ENCODE measurements around the gene CDC45.

CDC45 gene

DNA sequence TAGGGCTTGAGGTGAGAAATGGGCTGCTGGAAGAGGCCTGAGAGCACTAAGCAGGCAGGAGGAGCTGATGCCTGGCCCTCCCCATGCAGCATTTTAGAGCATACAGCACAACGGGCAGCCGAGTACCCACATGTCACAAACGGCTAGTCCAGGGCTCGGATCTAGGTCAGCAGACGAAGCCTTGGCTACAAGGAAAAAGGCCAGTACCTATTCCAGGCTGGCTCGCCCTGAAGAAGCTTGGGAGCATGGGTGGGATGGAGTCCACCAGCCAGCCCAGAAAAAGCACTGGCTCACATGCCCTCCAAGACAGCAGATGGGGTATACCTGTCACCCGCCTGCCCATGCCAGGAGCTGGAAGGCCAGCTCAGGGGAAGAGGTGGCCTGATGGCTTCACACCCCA, 10.3 kb upstream of the CDC45 start:
- Mint-ChIP-seq H3K36me3 (ENCODE audit: low read depth) (peaks cover 65% of the 10 kb centered on the region), H3K27ac (no peak overlapping the region), H3K27me3 (ENCODE audit: low read depth) (no peaks in the 10 kb centered on the region), H3K9me3 (no peaks in the 10 kb centered on the region), H3K4me3 (no peak overlapping the region), H3K4me1 (no peaks in the 10 kb centered on the region)
- TF ChIP-seq CTCF (IDR thresholded peaks at IDR 0.05; ENCODE audit: unreplicated experiment in 3 of 3) = no peak

DNA sequence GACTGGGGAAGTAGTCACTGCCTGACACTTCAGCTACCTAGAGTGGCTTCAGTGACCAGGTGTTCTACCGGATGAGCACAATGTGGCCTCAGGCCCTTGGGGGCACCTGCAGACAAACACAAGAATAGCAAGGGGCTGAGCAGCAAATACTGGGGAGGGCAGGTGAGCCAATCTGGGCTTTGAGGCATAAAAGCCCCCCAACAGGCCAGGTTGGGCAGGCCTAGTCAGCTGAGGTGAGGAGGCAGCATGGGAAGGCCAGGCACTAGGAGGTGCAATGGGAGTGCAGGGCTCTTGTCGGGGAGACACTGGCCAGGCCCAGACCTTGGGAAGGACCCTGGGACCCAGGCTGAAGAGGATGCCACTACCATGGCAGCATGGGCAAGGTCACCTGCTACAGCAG, 9.7 kb upstream of the CDC45 start:
- Mint-ChIP-seq H3K36me3 (ENCODE audit: low read depth) (peaks cover 61% of the 10 kb centered on the region), H3K4me1 (no peaks in the 10 kb centered on the region), H3K27me3 (ENCODE audit: low read depth) (no peaks in the 10 kb centered on the region), H3K27ac (no peak overlapping the region), H3K9me3 (no peaks in the 10 kb centered on the region), H3K4me3 (no peak overlapping the region)
- no peak for TF ChIP-seq CTCF (IDR thresholded peaks at IDR 0.05; ENCODE audit: unreplicated experiment in 3 of 3)

DNA sequence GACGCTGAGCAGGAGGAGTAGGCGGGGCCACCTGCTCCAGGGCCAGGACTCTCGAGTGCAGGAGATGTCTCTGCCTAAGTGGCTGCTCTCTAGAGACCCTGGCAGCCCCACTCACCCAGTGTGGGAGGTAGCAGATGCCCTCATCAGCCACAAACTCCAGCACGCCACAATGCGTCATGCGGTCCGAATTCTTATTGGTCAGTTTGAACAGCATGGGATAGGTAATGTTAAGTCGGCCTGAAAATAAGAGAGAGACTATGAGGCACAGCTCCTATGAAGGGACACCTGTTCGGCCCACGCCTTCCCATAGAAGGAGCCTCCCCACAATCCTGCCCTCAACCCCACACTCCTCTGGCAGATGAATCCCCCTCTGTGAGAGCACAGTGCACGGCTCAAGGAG, 8.1 kb upstream of the CDC45 start:
- no peaks in the 10 kb centered on the region for H3K27me3 Mint-ChIP-seq (ENCODE audit: low read depth)
- peaks cover 52% of the 10 kb centered on the region for H3K36me3 Mint-ChIP-seq (ENCODE audit: low read depth)
- H3K4me1 Mint-ChIP-seq = peaks cover 5% of the 10 kb centered on the region
- no peak overlapping the region for H3K4me3 Mint-ChIP-seq
- no peak overlapping the region for H3K27ac Mint-ChIP-seq
- no peak for TF ChIP-seq CTCF (IDR thresholded peaks at IDR 0.05; ENCODE audit: unreplicated experiment in 3 of 3)
- H3K9me3 Mint-ChIP-seq = no peaks in the 10 kb centered on the region

GRCh38 chr22:19472233-19472632, 7.5 kb upstream of the CDC45 start:
- no peak overlapping the region for H3K4me3 Mint-ChIP-seq

GRCh38 chr22:19473578-19473977, 6.1 kb upstream of the CDC45 start:
- no peak for TF ChIP-seq CTCF (IDR thresholded peaks at IDR 0.05; ENCODE audit: unreplicated experiment in 3 of 3)
- H3K9me3 Mint-ChIP-seq = no peaks in the 10 kb centered on the region
- H3K4me3 Mint-ChIP-seq = no peak overlapping the region
- H3K4me1 Mint-ChIP-seq = peaks cover 19% of the 10 kb centered on the region
- no peak overlapping the region for H3K27ac Mint-ChIP-seq
- H3K27me3 Mint-ChIP-seq (ENCODE audit: low read depth) = no peaks in the 10 kb centered on the region
- peaks cover 35% of the 10 kb centered on the region for H3K36me3 Mint-ChIP-seq (ENCODE audit: low read depth)

More at GRCh38 chr22:19472233-19472632, 7.5 kb upstream of the CDC45 start:
- TF ChIP-seq CTCF (IDR thresholded peaks at IDR 0.05; ENCODE audit: unreplicated experiment in 3 of 3) = no peak
- peaks cover 49% of the 10 kb centered on the region for H3K36me3 Mint-ChIP-seq (ENCODE audit: low read depth)
- no peaks in the 10 kb centered on the region for H3K27me3 Mint-ChIP-seq (ENCODE audit: low read depth)
- H3K9me3 Mint-ChIP-seq = no peaks in the 10 kb centered on the region
- H3K27ac Mint-ChIP-seq = no peak overlapping the region
- peaks cover 8% of the 10 kb centered on the region for H3K4me1 Mint-ChIP-seq

GRCh38 chr22:19476023-19476422, 3.7 kb upstream of the CDC45 start:
- Mint-ChIP-seq H3K27me3 (ENCODE audit: low read depth) (no peaks in the 10 kb centered on the region), H3K27ac (peak overlapping the region in 1 of 3 experiments; percentile 20), H3K4me1 (peaks cover 34% of the 10 kb centered on the region), H3K36me3 (ENCODE audit: low read depth) (peaks cover 17% of the 10 kb centered on the region), H3K4me3 (peak overlapping the region; percentile 59 to 73 (median 60)), H3K9me3 (no peaks in the 10 kb centered on the region)
- TF ChIP-seq CTCF (IDR thresholded peaks at IDR 0.05; ENCODE audit: unreplicated experiment in 3 of 3) = no peak

Data from nephron (organoid).